Activated CD8-positive, alpha-beta memory T cell treated with anti-CD3 and anti-CD28 coated beads, Interleukin-2, amount 50 U/mL, for 4 hours (primary cell): ENCODE data around the gene ARHGAP19.

Experiments
- DNase-seq: peaks from one replicate; pipeline ENCODE4 v3.0.0-alpha.2; 2020

The ARHGAP19 gene

DNA sequence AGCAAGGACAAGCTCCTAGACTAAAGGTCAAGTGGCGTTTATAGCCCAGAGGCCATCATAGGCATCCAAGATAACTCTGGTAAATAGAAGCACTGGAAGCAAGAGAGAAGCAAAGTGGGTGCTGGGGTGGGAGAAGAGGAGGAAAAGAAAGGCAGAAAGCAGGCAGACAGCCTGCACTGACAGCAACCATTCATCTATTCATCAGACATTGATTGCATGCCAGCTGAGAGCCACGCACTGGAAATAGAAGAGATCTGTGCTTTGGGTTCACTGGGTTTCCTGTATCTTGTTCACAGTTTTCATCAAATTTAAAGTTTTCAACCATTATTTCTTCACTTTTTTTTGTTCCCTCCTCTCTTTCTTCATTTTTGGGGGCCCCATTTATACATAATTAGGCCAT, 102.0 kb downstream of the ARHGAP19 start:
- no peak for DNase-seq

DNA sequence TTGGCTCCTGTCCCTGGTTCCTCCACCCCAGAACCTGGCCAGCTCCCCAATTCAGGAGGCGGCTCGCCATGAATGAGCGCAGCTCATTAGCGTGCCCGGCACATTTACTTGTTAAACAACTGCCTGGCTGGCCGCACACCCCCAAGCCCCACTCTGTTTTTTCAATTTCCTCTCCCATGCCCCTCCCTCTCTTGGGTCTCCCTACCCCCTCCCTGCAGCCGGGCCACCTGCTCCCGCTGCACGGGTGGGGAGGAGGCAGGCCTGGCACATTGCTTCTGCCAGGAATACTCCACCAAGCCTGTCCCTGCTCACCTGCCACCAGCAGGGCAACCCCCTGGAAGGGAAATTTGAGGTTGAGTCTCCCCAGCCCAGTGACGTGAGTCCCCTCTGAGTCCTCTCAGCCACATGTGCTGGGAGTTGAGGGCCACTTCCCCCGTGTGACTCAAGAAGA, 104.2 kb downstream of the ARHGAP19 start:
- no peak for DNase-seq

DNA sequence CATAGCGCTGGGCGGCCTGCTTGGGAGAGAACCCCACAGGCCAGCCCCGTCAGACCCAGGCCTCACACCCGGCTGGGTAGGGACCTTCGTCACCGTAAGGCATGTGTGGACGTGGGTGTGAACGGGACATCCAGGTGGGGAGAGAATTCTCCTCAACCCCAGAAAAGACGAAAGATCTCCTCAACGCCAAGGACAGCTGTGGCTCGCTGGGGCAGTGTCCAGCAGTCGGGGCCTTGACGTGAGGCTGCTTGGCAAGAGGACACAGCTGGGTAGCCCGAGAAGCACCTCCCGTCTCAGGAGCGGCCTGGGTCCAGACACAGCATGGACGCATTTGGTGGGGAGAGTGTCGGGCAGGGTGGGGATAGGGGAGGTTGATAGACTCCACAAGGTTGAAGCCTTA, 105.5 kb downstream of the ARHGAP19 start:
- DNase-seq, result no peak

DNA sequence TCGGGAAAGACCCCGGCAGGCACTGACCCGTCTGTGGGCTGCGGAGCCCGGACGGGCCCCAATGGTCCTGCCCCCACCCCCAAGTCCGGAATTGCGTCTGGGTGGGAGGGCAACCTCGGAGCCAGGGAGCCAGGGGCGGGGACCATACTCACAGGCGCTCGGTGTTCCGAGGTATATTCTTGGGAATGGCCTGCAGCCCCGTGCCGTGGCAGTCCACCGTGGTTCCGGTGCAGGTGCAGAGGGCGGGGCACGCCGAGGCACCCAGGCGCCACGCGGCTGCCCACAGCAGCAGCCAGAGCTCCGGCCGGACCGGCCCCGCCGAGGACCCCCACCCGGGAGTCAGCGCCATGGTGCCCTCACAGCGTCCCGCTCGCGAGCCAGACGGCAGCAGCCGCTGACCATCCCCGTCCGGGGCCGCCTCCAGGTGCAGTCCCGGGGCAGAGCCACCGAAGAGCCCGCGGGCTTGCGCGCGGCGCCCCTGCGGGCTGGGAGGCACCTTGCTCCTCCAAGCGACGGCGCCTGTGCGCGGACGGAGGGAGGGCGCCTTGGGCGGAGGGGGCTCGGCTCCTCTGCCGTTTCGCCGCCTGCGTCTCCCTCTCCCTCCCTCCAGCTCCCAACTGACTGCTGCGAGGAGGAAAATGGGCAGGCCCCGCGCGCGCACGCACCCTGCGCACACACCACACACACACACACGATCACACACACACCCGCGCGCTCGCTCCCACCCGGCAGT, 106.9 kb downstream of the ARHGAP19 start, which contains the start of gene SLIT1:
SLIT1 (minus strand) TSS at position 634 of the 733 bp plus-strand sequence; CDS start at position 349, 285 bp downstream.
- DNase-seq, result no peak

DNA sequence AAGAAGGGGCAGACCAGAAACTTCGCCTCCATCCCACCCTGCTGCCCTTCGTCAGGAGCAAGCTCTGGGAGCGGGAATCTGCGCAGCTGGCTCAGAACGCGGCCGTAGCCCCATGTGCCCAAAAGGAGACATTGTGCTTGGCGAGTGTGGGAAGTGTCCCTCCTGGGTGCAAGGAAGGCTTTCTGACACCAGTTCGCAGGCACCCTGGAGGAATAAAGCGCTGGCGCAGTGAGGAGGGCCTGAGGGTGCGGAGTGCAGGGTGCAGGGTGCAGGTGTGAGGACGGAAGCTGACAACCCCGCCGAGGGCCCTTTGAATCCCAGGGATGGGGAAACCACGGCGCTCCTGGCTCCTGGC, 107.5 kb downstream of the ARHGAP19 start:
- no peak for DNase-seq

DNA sequence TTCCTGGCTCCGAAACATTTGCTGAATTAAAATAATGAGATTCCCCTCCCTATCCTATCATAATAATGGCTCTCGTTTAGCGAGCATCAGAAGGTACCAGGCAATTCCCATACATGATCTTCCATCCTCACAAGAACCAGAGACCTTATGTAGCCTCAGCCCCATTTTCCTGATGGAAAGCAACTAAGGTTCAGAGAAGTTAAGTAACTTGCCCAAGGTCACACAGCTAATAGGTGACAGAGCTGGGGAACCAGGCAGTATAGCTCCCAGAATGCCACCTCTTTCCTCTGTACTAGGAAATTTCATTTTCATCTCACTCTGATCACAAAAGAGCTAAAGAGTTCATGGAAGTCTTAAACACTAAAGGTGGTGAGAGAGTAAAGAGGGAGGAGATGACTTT, 109.1 kb downstream of the ARHGAP19 start:
- no peak for DNase-seq

DNA sequence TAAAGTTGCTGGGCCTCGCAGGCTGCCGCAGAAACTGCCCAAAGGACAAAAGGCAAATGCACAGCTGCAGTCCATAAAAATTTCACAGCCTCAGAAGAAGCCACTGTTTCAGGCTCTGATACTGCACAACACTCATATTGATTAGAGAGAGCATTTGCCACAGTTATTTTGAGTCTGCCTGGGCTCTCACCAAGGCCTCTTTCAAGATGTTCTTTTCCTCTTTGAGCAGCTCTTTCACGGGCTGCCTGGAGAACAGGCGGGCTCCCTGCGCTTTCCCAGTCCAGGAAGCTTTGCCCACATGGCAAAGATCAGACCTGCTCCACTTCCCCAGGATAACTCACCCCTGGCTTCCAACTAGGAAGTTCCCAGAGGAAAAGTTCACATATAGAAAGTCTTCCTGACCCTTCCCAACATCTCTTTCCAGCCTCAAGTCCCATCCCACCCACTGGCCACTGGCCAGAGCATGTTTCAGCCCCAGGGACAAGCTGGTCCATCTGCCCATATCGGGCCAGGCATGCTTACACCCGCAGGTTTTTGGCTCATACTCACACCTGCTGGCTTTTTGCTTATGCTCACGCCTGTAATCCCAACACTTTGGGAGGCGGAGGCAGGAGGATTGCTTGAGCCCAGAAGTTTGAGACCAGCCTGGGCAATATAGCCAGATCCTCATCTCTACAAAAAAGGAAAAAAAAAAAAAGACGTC, 110.0 kb downstream of the ARHGAP19 start:
- DNase-seq, result no peak

DNA sequence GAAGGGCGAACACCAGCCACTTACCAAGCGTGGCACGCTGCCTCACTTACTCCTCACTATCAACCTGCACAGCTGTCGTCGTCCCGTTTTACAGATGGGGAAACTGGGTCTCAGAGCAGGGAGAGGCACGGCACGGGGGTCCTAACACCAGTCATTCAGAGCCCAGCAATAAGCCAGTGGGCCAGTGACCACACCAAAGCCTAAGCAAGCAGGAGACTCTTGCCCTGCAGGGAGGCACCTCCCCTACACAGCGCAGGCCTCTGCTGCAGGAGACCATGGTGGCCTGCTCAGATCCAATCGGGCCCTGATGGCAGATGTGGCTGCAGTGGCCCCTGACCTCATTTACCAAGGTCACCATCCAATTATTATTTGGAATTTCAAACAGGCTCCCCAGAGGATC, 111.5 kb downstream of the ARHGAP19 start:
- DNase-seq, result no peak

DNA sequence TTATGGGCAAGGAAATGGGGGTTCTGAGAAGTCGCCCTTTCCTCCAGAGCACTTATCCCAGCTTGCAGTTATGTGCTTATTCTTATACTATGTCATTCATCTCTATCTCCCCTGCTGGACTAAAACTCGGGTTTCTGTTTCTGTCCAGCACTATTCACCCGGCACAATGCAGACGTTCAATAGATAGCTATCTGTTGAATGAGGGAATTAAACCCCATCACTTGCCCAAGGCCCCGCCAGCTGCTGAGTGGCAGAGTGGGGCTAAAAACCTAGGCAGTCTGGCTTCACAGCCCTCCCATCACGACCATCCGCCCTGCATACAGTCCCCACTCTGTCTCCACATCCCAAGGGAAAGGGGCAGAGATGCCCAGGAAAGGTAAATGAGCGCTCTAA, 112.1 kb downstream of the ARHGAP19 start:
- no peak for DNase-seq

DNA sequence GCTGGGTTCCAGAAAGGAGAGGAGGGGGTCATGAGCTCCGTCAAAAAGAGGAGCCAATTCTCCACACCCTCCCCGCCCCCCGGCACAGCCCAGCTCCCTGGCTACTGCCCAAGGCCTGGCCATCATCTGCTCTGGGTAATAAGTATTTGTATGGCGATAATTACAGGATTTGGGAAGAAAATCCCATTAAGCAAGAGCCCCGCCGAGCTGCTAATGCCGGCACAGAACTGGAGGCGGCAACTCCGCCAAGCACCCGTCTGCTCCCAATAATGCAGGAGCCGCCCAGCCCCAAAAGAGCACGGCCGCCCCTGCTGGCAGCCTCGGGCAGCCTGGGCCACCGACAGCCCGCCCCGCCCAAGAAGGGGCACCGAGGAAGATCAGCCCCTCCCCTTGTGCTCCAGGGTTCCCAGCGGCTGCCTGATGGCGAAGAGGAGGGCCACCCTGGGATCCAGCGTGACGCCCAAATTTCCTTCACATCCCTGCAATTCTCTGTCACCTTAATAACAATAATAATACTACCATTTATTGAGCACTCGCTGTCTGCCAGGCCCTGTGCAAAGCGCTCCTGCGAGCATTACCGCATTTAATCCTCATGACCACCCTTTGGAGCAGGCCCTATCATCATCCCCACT, 112.6 kb downstream of the ARHGAP19 start:
- no peak for DNase-seq

DNA sequence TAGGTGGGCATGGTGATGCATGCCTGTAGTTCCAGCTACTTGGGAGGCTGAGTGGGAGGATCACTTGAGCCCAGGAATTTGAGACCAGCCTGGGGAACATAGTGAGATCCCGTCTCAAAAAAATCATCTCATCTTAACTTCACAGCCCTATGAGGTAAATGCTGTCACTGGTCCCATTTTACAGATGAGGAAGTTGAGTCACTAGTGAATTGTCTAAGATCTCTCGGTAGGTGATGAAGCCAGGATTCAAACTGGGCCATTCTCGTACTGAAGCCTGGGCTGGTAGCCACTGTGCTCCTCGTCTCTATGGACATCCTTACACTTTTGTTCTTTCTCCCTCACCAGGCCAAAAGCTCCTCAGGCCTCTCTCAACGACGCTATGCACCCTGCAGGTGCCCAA, 113.1 kb downstream of the ARHGAP19 start:
- no peak for DNase-seq

DNA sequence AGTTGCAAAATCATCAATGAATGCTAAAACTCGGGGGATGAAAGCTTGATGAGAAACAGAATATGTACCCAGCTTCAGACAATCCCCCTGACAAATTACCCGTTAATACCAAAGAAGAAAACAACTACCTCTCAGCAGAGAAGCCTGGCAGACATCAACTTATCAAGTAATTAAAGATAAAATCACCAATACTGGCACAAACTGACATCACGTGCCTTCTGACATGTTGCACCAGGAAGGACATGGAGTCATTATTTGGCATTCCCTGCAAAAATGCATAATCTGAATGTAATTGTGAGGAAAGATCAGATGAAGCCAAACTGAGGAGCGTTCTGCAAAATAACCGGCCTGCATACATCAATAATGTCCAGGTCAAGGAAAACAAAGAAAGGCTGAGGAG, 114.4 kb downstream of the ARHGAP19 start:
- DNase-seq, result no peak

DNA sequence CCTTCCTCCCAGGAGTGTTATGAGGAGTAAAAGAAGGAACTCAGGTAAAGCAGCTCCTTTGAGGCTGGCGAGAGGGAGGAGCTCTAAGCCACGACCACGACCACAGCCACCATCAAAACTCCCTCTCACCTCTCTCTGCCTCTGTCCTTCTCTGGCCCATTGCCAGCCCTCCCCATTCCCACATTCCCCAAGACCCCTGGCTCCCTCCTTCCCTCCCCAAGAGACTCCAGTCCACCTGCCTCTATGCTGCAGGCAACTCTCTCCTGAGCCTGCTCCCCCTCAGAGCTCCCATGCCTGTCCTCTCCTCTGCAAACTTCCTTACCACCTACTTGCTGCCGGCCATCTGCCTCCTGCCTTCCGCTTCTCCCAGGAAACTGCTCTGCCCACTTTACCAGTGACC, 116.2 kb downstream of the ARHGAP19 start:
- DNase-seq, result no peak

DNA sequence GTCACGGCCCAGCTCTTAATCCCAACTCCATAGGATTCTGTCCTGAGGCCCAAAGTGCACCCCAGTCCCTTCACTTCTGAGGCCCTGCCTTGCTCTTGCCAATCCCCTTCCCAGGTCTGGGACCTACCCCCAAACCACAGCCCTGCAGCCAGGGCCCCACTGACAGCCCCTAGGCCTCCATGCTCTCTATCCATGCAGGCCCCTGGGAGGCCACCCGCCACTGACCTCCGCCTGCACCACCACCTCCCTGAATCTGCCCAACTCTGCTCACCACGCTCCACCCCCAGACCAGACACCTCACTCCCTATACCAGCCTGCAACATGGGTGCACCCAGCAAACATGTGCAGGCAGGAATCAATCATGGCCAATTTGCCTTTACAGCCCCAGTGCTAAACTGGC, 116.9 kb downstream of the ARHGAP19 start:
- no peak for DNase-seq

DNA sequence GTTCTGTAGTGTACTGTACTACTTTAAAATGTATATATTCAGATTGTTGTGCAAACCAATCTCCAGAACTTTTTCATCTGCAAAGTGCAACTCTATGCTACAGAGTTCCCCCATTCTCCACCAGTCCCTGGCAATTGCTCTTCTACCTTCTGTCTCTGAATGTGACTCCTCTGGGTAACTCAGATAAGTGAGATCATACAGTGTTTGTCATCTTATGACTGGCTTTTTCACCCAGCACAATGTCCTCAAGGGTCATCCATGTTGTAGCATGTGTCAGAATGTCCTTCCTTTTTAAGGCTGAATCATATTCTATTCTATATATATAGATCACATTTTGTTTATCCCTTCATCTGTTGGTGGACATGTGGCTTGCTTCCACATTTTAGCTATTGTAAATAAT, 117.5 kb downstream of the ARHGAP19 start:
- DNase-seq, result no peak

DNA sequence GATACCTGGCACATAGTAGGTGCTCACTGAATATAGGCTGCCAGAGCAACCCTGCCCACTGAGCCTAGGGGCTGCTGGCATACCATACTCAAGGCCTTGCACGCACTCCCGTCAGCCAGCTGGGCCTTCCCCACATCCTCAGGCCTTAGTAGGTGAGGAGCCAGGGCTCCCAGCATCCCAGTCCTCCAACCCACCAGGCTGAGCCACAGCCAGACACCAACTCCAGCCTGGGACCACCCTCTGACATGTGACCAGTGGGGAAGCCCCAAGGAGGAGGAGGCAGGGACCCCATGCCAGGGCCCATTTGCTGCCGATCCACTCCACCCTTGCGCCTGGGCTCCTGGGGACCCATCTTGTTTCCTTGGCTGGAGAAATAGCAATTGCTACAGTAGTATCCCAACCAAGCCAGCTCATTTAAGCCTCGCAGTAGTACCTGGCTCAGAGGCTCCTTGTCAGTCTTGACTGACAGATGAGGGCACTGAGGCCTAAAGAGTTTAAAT, 118.1 kb downstream of the ARHGAP19 start:
- DNase-seq, result no peak

DNA sequence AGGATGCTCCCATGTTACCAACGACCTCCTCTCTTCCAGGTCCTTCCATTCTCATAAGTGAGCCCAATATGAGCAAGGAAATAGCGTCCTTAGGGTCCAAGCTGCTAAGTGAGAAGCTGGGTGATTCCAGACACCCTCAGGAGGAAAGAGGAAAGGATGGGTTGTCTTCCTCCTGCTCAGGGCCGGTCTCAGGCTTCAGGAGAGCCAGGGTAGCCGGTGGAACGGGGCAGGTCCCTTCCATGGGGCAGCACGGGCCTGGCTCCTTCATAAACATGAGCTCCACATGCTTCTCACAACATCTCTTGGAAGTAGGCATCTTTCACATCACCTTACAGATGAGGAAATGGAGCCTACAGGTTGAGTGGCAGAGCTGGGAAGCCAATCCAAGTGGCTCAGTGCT, 119.4 kb downstream of the ARHGAP19 start:
- no peak for DNase-seq
